ENCODE results near the gene PLCB4.

DNA sequence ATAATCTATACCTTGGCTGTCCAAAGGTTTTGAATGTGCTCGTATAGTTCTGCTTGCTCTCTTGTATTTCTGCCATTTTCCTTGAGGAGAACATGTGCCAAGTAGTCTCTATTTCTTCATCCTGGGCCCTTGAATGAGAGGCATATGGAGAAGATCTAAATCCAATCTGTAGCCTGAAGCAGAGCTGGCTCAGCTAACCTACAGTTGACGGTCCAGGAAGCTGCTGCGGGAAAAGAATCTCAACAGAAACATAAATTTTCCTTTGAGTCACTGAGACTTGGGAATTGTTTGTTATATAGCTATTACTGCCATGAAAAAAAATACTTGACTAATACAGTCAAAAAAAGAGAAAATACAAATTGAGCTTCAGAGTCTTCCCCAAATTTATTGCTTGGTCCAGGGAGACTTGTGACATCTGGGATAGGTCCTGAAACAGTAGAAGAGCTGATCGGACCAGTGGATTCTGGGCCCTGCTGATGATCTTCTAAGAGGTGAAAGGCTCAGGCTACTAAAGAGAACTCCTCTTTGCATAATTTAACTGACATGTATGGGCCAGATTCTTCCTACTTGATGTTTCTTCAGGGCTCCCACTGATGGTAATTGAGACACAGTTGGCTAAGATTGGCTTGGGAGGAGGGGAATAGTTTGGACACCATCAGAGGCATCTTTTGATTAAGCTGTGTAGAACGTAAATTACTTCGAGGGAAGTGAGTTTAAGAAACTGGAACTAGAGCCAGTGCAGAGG, 29.9 kb upstream of the PLCB4 start:
- no peak for TF ChIP-seq POLR2AphosphoS5 (IDR thresholded peaks at IDR 0.05; ENCODE audit: low read depth, low read length)
- TF ChIP-seq, protein P1, sequence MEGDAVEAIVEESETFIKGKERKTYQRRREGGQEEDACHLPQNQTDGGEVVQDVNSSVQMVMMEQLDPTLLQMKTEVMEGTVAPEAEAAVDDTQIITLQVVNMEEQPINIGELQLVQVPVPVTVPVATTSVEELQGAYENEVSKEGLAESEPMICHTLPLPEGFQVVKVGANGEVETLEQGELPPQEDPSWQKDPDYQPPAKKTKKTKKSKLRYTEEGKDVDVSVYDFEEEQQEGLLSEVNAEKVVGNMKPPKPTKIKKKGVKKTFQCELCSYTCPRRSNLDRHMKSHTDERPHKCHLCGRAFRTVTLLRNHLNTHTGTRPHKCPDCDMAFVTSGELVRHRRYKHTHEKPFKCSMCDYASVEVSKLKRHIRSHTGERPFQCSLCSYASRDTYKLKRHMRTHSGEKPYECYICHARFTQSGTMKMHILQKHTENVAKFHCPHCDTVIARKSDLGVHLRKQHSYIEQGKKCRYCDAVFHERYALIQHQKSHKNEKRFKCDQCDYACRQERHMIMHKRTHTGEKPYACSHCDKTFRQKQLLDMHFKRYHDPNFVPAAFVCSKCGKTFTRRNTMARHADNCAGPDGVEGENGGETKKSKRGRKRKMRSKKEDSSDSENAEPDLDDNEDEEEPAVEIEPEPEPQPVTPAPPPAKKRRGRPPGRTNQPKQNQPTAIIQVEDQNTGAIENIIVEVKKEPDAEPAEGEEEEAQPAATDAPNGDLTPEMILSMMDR (IDR thresholded peaks at IDR 0.05), result no peak
- no peak for TF ChIP-seq YY1 (IDR thresholded peaks at IDR 0.05; ENCODE audit: low read depth)
- TF ChIP-seq RCOR1 (IDR thresholded peaks at IDR 0.05; ENCODE audit: low read length), result no peak
- TF ChIP-seq EZH2phosphoT487 (IDR thresholded peaks at IDR 0.05; ENCODE audit: borderline replicate concordance, low read depth), result no peak
- no peak for TF ChIP-seq RAD21 (IDR thresholded peaks at IDR 0.05; ENCODE audit: low read length)
- TF ChIP-seq TCF12 (IDR thresholded peaks at IDR 0.05), result no peak
- TF ChIP-seq EP300 (IDR thresholded peaks at IDR 0.05; ENCODE audit: borderline replicate concordance in 1 of 2, low read depth in 1 of 2, low read length in 1 of 2), result no peak

Data from SK-N-SH (cell line).